ENCODE results near the gene ZHX3. TPM values are rescaled to one million over a fixed set of nuclear protein-coding genes. Genes with fewer than 3 reads are reported as not detected.

ZHX3 gene
- total and polyA plus RNA-seq, 2 donors, result 15.4 to 28.2 TPM

- DNase-seq (ENCODE audit: extremely low spot score), result no peak
- Histone ChIP-seq H3K4me1 (ENCODE audit: insufficient read depth) (no peaks in the 10 kb centered on the region), H3K4me3 (ENCODE audit: low read depth, low read length) (no peak overlapping the region), H3K36me3 (ENCODE audit: insufficient read depth) (no peaks in the 10 kb centered on the region), H3K27ac (ENCODE audit: low read depth) (no peak overlapping the region)
- WGBS, result 60% methylated on average over 3 of the region's 3 CpGs
Observed at GRCh38 chr20:41279546-41280225, 37.8 kb downstream of the ZHX3 start.

DNA sequence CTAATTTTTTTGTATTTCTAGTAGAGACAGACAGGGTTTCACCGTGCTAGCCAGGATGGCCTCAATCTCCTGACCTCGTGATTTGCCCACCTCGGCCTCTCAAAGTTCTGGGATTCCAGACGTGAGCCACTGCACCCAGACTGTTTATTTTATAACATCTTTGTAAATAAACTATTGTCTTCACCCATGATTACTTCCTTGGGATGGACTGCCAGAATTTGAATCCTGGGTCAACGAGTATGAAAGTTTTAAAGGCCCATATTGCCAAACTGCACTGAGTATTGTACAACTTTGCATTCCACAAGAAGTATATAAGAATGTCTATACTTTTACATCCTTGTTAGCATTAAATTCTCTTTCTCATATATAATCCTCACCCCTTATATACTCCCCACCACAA is 38.6 kb downstream of the ZHX3 start:
- Histone ChIP-seq H3K4me1 (ENCODE audit: insufficient read depth) (peaks cover 2% of the 10 kb centered on the region), H3K36me3 (ENCODE audit: insufficient read depth) (no peaks in the 10 kb centered on the region), H3K4me3 (ENCODE audit: low read depth, low read length) (no peak overlapping the region), H3K27ac (ENCODE audit: low read depth) (no peak overlapping the region)
- no peak for DNase-seq (ENCODE audit: extremely low spot score)
- WGBS, result 71% methylated on average over 5 of the region's 5 CpGs

DNA sequence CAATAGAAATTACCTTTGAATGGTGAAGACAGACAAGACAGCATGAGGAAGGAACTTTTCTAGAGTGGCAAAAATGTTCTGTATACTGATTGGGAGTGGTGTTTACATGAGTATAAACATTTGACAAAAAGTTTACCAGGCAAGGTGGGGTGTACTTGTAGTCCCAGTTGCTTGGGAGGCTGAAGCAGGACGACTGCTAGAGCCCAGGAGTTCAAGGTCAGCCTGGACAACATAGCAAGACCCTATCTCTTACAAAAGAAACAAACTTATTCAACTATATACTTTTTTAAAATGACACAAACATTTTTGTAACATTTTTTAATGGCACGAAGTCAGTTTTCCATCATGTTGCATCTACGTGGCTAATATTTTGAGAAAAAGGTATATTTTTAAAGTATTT is 40.5 kb downstream of the ZHX3 start:
- Histone ChIP-seq H3K4me1 (ENCODE audit: insufficient read depth) (peaks cover 2% of the 10 kb centered on the region), H3K4me3 (ENCODE audit: low read depth, low read length) (no peak overlapping the region), H3K27ac (ENCODE audit: low read depth) (no peak overlapping the region), H3K36me3 (ENCODE audit: insufficient read depth) (no peaks in the 10 kb centered on the region)
- WGBS, result 95% methylated on average over 3 of the region's 3 CpGs
- DNase-seq (ENCODE audit: extremely low spot score), result no peak

DNA sequence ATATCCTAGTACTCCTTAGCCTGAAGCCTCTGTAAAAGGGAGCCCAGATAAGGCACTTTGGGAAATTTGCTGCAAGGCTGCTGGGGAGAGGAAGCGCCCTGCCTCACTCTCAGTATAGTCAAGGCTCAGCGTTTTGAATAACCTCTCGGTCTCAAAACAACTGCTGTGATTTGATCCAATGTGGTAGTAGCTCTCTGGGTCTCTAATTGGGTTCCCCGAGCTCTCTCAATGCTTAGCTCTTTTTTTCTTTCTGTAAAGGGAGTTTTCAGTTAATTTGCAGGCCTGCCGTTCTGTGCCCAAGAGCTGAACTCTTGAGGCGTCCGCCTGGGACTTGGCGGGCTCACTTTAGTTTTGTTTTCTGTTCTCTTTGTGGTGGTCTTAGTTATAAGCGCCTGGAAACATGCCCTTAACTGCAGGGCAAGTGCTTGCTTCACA is 41.2 kb downstream of the ZHX3 start:
- WGBS, result 69% methylated on average over 9 of the region's 9 CpGs
- no peak for DNase-seq (ENCODE audit: extremely low spot score)
- H3K27ac ChIP-seq (ENCODE audit: low read depth), result no peak overlapping the region
- peaks cover 2% of the 10 kb centered on the region for H3K4me1 ChIP-seq (ENCODE audit: insufficient read depth)
- no peaks in the 10 kb centered on the region for H3K36me3 ChIP-seq (ENCODE audit: insufficient read depth)
- no peak overlapping the region for H3K4me3 ChIP-seq (ENCODE audit: low read depth, low read length)

GRCh38 chr20:41275301-41275731 is 42.2 kb downstream of the ZHX3 start:
- no peaks in the 10 kb centered on the region for H3K36me3 ChIP-seq (ENCODE audit: insufficient read depth)
- H3K27ac ChIP-seq (ENCODE audit: low read depth), result peak overlapping the region; percentile 67
- no peak for DNase-seq (ENCODE audit: extremely low spot score)
- H3K4me3 ChIP-seq (ENCODE audit: low read depth, low read length), result no peak overlapping the region
- peaks cover 2% of the 10 kb centered on the region for H3K4me1 ChIP-seq (ENCODE audit: insufficient read depth)
- 76% methylated on average over 4 of the region's 4 CpGs for WGBS

DNA sequence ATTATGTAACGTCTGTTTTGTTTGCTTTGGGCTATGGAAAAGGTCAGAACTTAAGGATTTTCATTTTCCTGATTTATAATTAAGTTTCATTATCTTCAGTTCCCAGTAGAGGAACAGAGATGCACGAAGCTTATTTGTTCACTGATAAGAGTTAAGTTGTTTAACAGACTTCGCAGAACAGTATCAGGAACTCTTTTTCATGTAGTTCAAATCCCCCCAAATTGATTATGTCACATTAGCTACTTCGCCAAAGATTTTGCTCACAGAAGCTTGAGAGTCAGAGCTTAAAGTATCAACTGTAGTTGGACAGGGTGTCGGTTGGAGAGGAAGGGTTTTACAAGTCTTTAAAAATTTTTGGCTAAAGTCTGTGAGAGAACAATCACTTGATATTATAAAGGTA is 43.4 kb downstream of the ZHX3 start:
- DNase-seq (ENCODE audit: extremely low spot score), result no peak
- WGBS, result 61% methylated on average over 5 of the region's 5 CpGs

DNA sequence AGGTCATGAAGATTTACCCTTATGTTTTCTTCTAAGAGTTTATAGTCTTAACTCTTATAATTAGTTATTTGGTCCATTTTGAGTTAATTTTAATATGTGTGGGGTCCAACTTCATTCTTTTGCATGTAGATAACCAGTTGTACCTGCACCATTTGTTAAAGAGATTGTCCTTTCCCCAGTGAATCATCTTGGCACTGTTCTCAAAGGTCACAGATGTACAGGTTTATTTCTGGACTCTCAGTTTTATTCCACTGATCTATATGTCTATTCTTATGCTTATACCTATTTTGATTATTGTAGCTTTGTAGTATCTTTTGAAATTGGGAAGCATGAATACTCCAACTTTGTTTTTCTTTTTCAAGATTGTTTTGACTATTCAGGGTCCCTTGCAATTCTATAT is 44.1 kb downstream of the ZHX3 start:
- no peak for DNase-seq (ENCODE audit: extremely low spot score)
- H3K27ac ChIP-seq (ENCODE audit: low read depth), result no peak overlapping the region
- H3K4me3 ChIP-seq (ENCODE audit: low read depth, low read length), result no peak overlapping the region
- H3K4me1 ChIP-seq (ENCODE audit: insufficient read depth), result peaks cover 2% of the 10 kb centered on the region
- no peaks in the 10 kb centered on the region for H3K36me3 ChIP-seq (ENCODE audit: insufficient read depth)

More for the DNA sequence above, 43.4 kb downstream of the ZHX3 start:
- H3K4me1 ChIP-seq (ENCODE audit: insufficient read depth), result peaks cover 2% of the 10 kb centered on the region
- H3K36me3 ChIP-seq (ENCODE audit: insufficient read depth), result no peaks in the 10 kb centered on the region
- no peak overlapping the region for H3K4me3 ChIP-seq (ENCODE audit: low read depth, low read length)
- no peak overlapping the region for H3K27ac ChIP-seq (ENCODE audit: low read depth)

DNA sequence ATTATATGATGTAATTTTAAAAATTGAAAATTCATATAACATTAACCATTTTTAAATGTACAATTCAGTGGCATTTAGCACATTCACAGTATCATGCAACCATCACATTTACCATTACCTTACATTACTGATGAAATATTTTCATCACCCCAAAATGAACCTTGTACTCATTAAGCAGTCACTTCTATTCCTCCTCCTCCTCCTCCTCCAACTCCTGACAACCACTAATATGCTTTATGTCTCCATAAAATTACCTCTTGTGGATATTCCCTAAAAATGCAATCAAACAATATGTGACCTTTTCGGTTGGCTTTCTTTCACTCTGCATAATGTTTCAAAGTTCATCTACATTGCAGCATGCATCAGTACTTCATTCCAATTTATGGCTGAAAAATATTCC is 45.2 kb downstream of the ZHX3 start:
- no peak for DNase-seq (ENCODE audit: extremely low spot score)
- Histone ChIP-seq H3K4me3 (ENCODE audit: low read depth, low read length) (no peak overlapping the region), H3K36me3 (ENCODE audit: insufficient read depth) (no peaks in the 10 kb centered on the region), H3K4me1 (ENCODE audit: insufficient read depth) (peaks cover 2% of the 10 kb centered on the region), H3K27ac (ENCODE audit: low read depth) (no peak overlapping the region)
- WGBS, result 99% methylated on average over 1 of the region's 1 CpG

GRCh38 chr20:41268917-41269652 is 48.4 kb downstream of the ZHX3 start:
- DNase-seq (ENCODE audit: extremely low spot score), result no peak
- Histone ChIP-seq H3K4me3 (ENCODE audit: low read depth, low read length) (no peak overlapping the region), H3K27ac (ENCODE audit: low read depth) (peak overlapping the region; percentile 23), H3K4me1 (ENCODE audit: insufficient read depth) (no peaks in the 10 kb centered on the region), H3K36me3 (ENCODE audit: insufficient read depth) (no peaks in the 10 kb centered on the region)
- 60% methylated on average over 4 of the region's 4 CpGs for WGBS

- Histone ChIP-seq H3K27ac (ENCODE audit: low read depth) (no peak overlapping the region), H3K36me3 (ENCODE audit: insufficient read depth) (no peaks in the 10 kb centered on the region), H3K4me1 (ENCODE audit: insufficient read depth) (no peaks in the 10 kb centered on the region), H3K4me3 (ENCODE audit: low read depth, low read length) (no peak overlapping the region)
- WGBS, result 73% methylated on average over 1 of the region's 1 CpG
- DNase-seq (ENCODE audit: extremely low spot score), result no peak
Observed at GRCh38 chr20:41268402-41268801, 49.1 kb downstream of the ZHX3 start.

DNA sequence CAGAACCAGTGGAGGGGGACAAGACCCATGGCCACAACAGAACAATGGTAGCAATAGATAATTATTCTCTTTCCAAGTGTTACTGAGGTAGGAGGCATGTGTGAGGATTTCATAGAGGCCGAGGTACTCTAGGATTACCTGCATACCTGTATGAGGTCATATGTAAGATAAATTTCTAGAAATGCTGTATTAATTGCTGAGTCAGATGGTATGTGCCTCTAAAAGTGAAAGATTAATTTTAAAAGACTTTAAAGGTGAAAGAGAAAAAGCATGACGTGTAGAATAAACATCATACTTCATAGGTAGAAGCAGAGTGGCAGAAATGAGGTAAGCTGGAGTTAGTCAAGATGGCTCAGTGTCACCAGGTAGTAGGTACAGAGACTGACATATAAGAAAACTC is 51.6 kb downstream of the ZHX3 start:
- Histone ChIP-seq H3K27ac (ENCODE audit: low read depth) (no peak overlapping the region), H3K4me3 (ENCODE audit: low read depth, low read length) (no peak overlapping the region), H3K4me1 (ENCODE audit: insufficient read depth) (no peaks in the 10 kb centered on the region), H3K36me3 (ENCODE audit: insufficient read depth) (no peaks in the 10 kb centered on the region)
- 90% methylated on average over 2 of the region's 2 CpGs for WGBS
- no peak for DNase-seq (ENCODE audit: extremely low spot score)

DNA sequence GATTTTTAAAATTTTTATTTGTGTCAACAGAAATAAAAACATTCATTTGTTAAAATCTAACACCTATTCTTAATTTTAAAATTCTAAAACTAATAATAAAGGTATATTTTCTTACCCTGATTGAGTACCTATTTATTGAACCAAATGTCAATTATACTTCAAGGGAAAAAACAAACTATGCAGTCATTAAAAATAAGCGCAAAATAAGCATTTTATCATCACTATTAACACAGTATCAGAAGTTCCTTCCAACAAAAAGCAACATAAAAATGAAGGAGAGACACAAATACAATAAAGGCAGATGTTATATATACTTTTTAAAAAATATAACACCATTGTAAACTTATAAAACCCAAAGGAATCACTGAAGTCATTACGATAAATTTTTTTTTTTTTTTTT is 52.7 kb downstream of the ZHX3 start:
- no peak overlapping the region for H3K27ac ChIP-seq (ENCODE audit: low read depth)
- WGBS, result over 99% methylated on average over 2 of the region's 2 CpGs
- no peak for DNase-seq (ENCODE audit: extremely low spot score)

DNA sequence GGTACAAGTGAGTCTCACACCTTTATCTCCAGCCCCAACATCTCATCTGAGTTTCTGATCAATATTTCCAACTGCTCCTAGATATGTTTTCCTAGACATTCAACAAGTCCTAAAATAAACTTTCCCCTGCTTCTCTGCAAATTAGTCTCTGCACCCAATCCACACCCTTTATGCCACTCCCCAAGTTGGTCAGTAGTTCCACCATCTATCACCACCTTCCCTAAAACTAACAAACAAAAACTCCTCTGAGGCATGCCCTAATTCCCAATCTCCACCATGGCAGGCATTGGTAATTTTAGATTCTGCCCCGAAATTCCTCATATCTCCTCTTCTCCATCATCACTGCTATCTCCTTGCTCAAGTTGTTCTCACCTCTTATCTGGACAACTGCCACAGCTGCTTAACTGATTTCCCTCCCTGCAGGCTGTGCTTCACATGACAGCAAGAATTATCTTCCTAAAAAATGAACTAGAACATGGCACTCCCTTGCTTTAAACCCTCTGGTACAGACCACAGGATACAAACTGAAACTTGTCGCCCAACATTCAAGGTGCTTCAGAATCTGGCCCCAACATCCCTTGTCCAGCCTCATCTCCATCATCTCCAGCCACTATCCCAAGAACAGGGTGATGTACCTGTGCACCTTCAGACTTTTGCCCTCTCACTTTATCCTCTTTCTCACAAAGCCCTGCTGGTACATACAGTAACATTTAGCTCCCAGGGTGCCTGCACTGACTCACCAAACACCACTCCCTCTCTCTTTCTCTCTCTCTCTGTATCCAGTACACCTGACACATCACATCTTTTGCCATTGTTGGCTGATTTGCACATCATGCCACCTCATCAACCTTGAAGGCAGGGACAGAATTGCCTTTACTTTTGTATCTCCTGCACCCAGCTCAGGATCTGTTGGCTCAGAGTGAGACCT is 55.5 kb downstream of the ZHX3 start:
- no peaks in the 10 kb centered on the region for H3K36me3 ChIP-seq (ENCODE audit: insufficient read depth)
- WGBS, result 79% methylated on average over 2 of the region's 2 CpGs

More for the DNA sequence above, 52.7 kb downstream of the ZHX3 start:
- Histone ChIP-seq H3K4me1 (ENCODE audit: insufficient read depth) (no peaks in the 10 kb centered on the region), H3K36me3 (ENCODE audit: insufficient read depth) (no peaks in the 10 kb centered on the region), H3K4me3 (ENCODE audit: low read depth, low read length) (no peak overlapping the region)

More for the DNA sequence above, 55.5 kb downstream of the ZHX3 start:
- H3K27ac ChIP-seq (ENCODE audit: low read depth), result no peak overlapping the region
- H3K4me1 ChIP-seq (ENCODE audit: insufficient read depth), result no peaks in the 10 kb centered on the region
- H3K4me3 ChIP-seq (ENCODE audit: low read depth, low read length), result no peak overlapping the region
- DNase-seq (ENCODE audit: extremely low spot score), result no peak
